GM12891 (cell line): ENCODE results near the gene OLFML2A.

Source experiments
- POLR2A ChIP-seq: IDR thresholded peaks from 2 replicates; pipeline ENCODE4 v1.6.1; 2011; ENCODE audit warnings: low read depth, low read length, control low read depth
- POLR2AphosphoS5 ChIP-seq: IDR thresholded peaks from 2 replicates; pipeline ENCODE4 v1.6.1; 2011; ENCODE audit warnings: low read depth, low read length, control low read depth
- SPI1 ChIP-seq: IDR thresholded peaks from 2 replicates; pipeline ENCODE4 v1.6.1; 2011; ENCODE audit warnings: low read depth, low read length, control low read depth
- TAF1 ChIP-seq: IDR thresholded peaks from 2 replicates; pipeline ENCODE4 v1.6.1; 2011; ENCODE audit warnings: low read depth, low read length, control low read depth

DNA sequence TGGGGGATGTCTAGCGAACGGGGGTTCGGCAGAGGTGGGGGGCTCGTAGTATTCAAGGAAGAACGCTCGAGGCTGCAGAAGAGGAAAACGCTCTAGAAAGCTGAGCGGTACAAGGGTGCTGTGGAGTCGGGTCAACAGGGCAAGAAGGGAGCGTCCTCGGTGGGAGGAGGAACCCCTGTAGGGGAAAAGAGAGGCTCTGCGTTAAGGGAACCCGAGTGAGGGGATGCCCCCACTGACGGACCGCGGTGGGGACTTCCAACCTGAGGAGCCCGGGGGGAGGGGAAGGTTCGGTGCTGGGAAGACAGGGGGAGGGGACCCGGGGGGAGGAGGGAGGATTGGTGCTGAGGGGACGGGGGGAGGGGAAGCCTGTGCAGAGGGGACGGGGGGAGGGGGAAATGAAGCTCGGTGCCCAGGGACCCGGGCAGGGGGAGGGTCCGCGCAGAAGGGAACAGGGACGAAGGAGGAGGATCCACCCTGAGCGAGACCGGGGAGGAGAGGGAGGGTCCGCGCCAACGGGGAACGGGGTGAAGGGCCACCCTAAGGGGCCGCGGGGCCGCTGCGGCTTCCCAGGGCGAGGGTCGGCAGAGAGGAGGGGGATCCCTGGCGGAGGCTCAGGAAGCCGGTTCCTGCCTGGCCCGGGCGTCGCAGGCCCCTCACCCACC lies 6.4 kb upstream of the OLFML2A start:
- no peak for TF ChIP-seq SPI1
- TF ChIP-seq POLR2A, result no peak; the same call in 1 of the 2 replicates
- no peak for TF ChIP-seq TAF1
- TF ChIP-seq POLR2AphosphoS5, result no peak
